ENCODE data around the gene CASP6. TPM values are rescaled to one million over a fixed set of nuclear protein-coding genes. Genes with fewer than 3 reads are reported as not detected.

Gene CASP6
- 9.3 TPM for total RNA-seq

GRCh38 chr4:109702950-109703663 lies at the start of gene CASP6:
CASP6 (minus strand) TSS chr4:109703445; CDS start chr4:109703395, 50 bp downstream.
- Histone ChIP-seq H3K4me3 (ENCODE audit: low read length) (peak within 1 kb of the TSS; percentile 60), H3K27me3 (ENCODE audit: insufficient read depth, low read length) (no peaks in the 10 kb centered on the region), H3K4me1 (ENCODE audit: insufficient read depth, low read length) (peaks cover 23% of the 10 kb centered on the region), H3K9me3 (ENCODE audit: low read depth, low read length) (no peaks in the 10 kb centered on the region)

GRCh38 chr4:109752525-109752924 lies 49.3 kb upstream of the CASP6 start:
- Histone ChIP-seq H3K27me3 (ENCODE audit: insufficient read depth, low read length) (no peaks in the 10 kb centered on the region), H3K9me3 (ENCODE audit: low read depth, low read length) (no peaks in the 10 kb centered on the region), H3K4me3 (ENCODE audit: low read length) (no peak overlapping the region), H3K4me1 (ENCODE audit: insufficient read depth, low read length) (no peaks in the 10 kb centered on the region)

GRCh38 chr4:109751852-109752251 lies 48.6 kb upstream of the CASP6 start:
- no peaks in the 10 kb centered on the region for H3K4me1 ChIP-seq (ENCODE audit: insufficient read depth, low read length)
- no peaks in the 10 kb centered on the region for H3K9me3 ChIP-seq (ENCODE audit: low read depth, low read length)
- no peak overlapping the region for H3K4me3 ChIP-seq (ENCODE audit: low read length)
- no peaks in the 10 kb centered on the region for H3K27me3 ChIP-seq (ENCODE audit: insufficient read depth, low read length)

- Histone ChIP-seq H3K9me3 (ENCODE audit: low read depth, low read length) (no peaks in the 10 kb centered on the region), H3K4me3 (ENCODE audit: low read length) (no peak overlapping the region), H3K4me1 (ENCODE audit: insufficient read depth, low read length) (no peaks in the 10 kb centered on the region), H3K27me3 (ENCODE audit: insufficient read depth, low read length) (no peaks in the 10 kb centered on the region)
Observed at GRCh38 chr4:109750652-109751244, 47.5 kb upstream of the CASP6 start.

- no peaks in the 10 kb centered on the region for H3K9me3 ChIP-seq (ENCODE audit: low read depth, low read length)
- no peak overlapping the region for H3K4me3 ChIP-seq (ENCODE audit: low read length)
- H3K27me3 ChIP-seq (ENCODE audit: insufficient read depth, low read length): no peaks in the 10 kb centered on the region
- H3K4me1 ChIP-seq (ENCODE audit: insufficient read depth, low read length): no peaks in the 10 kb centered on the region
Observed at GRCh38 chr4:109749388-109750082, 46.3 kb upstream of the CASP6 start.

- no peak overlapping the region for H3K4me3 ChIP-seq (ENCODE audit: low read length)
- H3K27me3 ChIP-seq (ENCODE audit: insufficient read depth, low read length): peaks cover 3% of the 10 kb centered on the region
Observed at GRCh38 chr4:109748114-109748513, 44.9 kb upstream of the CASP6 start.

GRCh38 chr4:109746728-109747127 lies 43.5 kb upstream of the CASP6 start:
- no peaks in the 10 kb centered on the region for H3K9me3 ChIP-seq (ENCODE audit: low read depth, low read length)
- no peak overlapping the region for H3K4me3 ChIP-seq (ENCODE audit: low read length)
- H3K4me1 ChIP-seq (ENCODE audit: insufficient read depth, low read length): no peaks in the 10 kb centered on the region
- peaks cover 4% of the 10 kb centered on the region for H3K27me3 ChIP-seq (ENCODE audit: insufficient read depth, low read length)

More at GRCh38 chr4:109748114-109748513, 44.9 kb upstream of the CASP6 start:
- no peaks in the 10 kb centered on the region for H3K9me3 ChIP-seq (ENCODE audit: low read depth, low read length)
- no peaks in the 10 kb centered on the region for H3K4me1 ChIP-seq (ENCODE audit: insufficient read depth, low read length)

GRCh38 chr4:109745830-109746229 lies 42.6 kb upstream of the CASP6 start:
- Histone ChIP-seq H3K27me3 (ENCODE audit: insufficient read depth, low read length) (peaks cover 4% of the 10 kb centered on the region), H3K4me1 (ENCODE audit: insufficient read depth, low read length) (no peaks in the 10 kb centered on the region), H3K4me3 (ENCODE audit: low read length) (no peak overlapping the region), H3K9me3 (ENCODE audit: low read depth, low read length) (no peaks in the 10 kb centered on the region)

GRCh38 chr4:109739547-109739946 lies 36.3 kb upstream of the CASP6 start:
- Histone ChIP-seq H3K27me3 (ENCODE audit: insufficient read depth, low read length) (peaks cover 8% of the 10 kb centered on the region), H3K4me3 (ENCODE audit: low read length) (no peak overlapping the region)

GRCh38 chr4:109738104-109738872 lies 35.0 kb upstream of the CASP6 start:
- Histone ChIP-seq H3K27me3 (ENCODE audit: insufficient read depth, low read length) (peaks cover 6% of the 10 kb centered on the region), H3K4me3 (ENCODE audit: low read length) (no peak overlapping the region)

More at GRCh38 chr4:109739547-109739946, 36.3 kb upstream of the CASP6 start:
- H3K4me1 ChIP-seq (ENCODE audit: insufficient read depth, low read length): no peaks in the 10 kb centered on the region
- no peaks in the 10 kb centered on the region for H3K9me3 ChIP-seq (ENCODE audit: low read depth, low read length)

GRCh38 chr4:109735566-109736365 lies 32.5 kb upstream of the CASP6 start:
- Histone ChIP-seq H3K4me1 (ENCODE audit: insufficient read depth, low read length) (no peaks in the 10 kb centered on the region), H3K9me3 (ENCODE audit: low read depth, low read length) (no peaks in the 10 kb centered on the region), H3K27me3 (ENCODE audit: insufficient read depth, low read length) (peaks cover 4% of the 10 kb centered on the region), H3K4me3 (ENCODE audit: low read length) (no peak overlapping the region)

More at GRCh38 chr4:109738104-109738872, 35.0 kb upstream of the CASP6 start:
- Histone ChIP-seq H3K4me1 (ENCODE audit: insufficient read depth, low read length) (no peaks in the 10 kb centered on the region), H3K9me3 (ENCODE audit: low read depth, low read length) (no peaks in the 10 kb centered on the region)

- no peaks in the 10 kb centered on the region for H3K27me3 ChIP-seq (ENCODE audit: insufficient read depth, low read length)
- peaks cover 7% of the 10 kb centered on the region for H3K4me1 ChIP-seq (ENCODE audit: insufficient read depth, low read length)
- H3K4me3 ChIP-seq (ENCODE audit: low read length): no peak overlapping the region
- H3K9me3 ChIP-seq (ENCODE audit: low read depth, low read length): no peaks in the 10 kb centered on the region
Observed at GRCh38 chr4:109733728-109734127, 30.5 kb upstream of the CASP6 start.

GRCh38 chr4:109730619-109731545 lies 27.6 kb upstream of the CASP6 start:
- H3K4me3 ChIP-seq (ENCODE audit: low read length): peak overlapping the region; percentile 72
- no peaks in the 10 kb centered on the region for H3K9me3 ChIP-seq (ENCODE audit: low read depth, low read length)
- no peaks in the 10 kb centered on the region for H3K27me3 ChIP-seq (ENCODE audit: insufficient read depth, low read length)
- peaks cover 7% of the 10 kb centered on the region for H3K4me1 ChIP-seq (ENCODE audit: insufficient read depth, low read length)
